Spinal cord (tissue), 10 donors: ENCODE data around the gene AGPAT3. TPM values are rescaled to one million over a fixed set of nuclear protein-coding genes. Genes with fewer than 3 reads are reported as not detected.

Source experiments
- DNase-seq, 6 donors: peaks; one replicate each; pipeline versions ENCODE4 v3.0.0 to v3.0.0-alpha.2; 2013 to 2015; ENCODE audit warnings: low spot score in 6 of 6, low read depth in 4 of 6
- H3K27ac ChIP-seq: one replicate; pipeline ENCODE4 v1.5.1; 2013; ENCODE audit warnings: low read depth, low read length, control low read depth
- H3K27me3 ChIP-seq: one replicate; pipeline ENCODE4 v1.6.1; 2013; ENCODE audit warnings: low read length; ENCODE audit not compliant: control insufficient read depth, insufficient read depth
- H3K36me3 ChIP-seq: one replicate; pipeline ENCODE4 v1.6.1; 2013; ENCODE audit warnings: low read length; ENCODE audit not compliant: control insufficient read depth, insufficient read depth
- H3K4me1 ChIP-seq: one replicate; pipeline ENCODE4 v1.6.1; 2013; ENCODE audit warnings: low read length; ENCODE audit not compliant: control insufficient read depth, insufficient read depth
- H3K4me3 ChIP-seq: one replicate; pipeline ENCODE4 v1.5.1; 2013; ENCODE audit warnings: low read depth, low read length, control low read depth
- H3K9me3 ChIP-seq: one replicate; pipeline ENCODE4 v1.6.1; 2013; ENCODE audit warnings: low read length; ENCODE audit not compliant: control insufficient read depth, insufficient read depth
- WGBS: methylation state at CpG from one replicate; pipeline ENCODE4 v1.1.5; 2013; ENCODE audit warnings: missing lambda C conversion rate; ENCODE audit not compliant: insufficient coverage; 5-methylcytosine and 5-hydroxymethylcytosine counted together
- polyA plus RNA-seq, 2 donors: library from polyadenylated mRNA; unstranded; fragments of 120-200 nt; gene quantifications; one replicate each; pipeline ENCODE4 v1.2.1, GENCODE V29; 2013; ENCODE audit not compliant: insufficient read length in 2 of 2
- total RNA-seq, 2 donors: library from RNA; depleted of rRNA in 1 of 2; stranded (reverse); fragments of 120-200 nt in 1 of 2; fragments of >200 nt in 1 of 2; gene quantifications; one replicate each; pipeline versions ENCODE4 v1.2.3 to v1.2.4, GENCODE V29; 2013 to 2014
- donor health status: healthy.

Gene AGPAT3
- total and polyA plus RNA-seq, 4 donors, result 33.7 to 63.3 (median 49.3) TPM

GRCh38 chr21:43949499-43950208, 84.6 kb downstream of the AGPAT3 start:
- DNase-seq, result no peak
- H3K4me3 ChIP-seq, result no peak overlapping the region
- peaks cover 6% of the 10 kb centered on the region for H3K4me1 ChIP-seq
- 97% methylated on average over 4 of the region's 7 CpGs for WGBS
- no peaks in the 10 kb centered on the region for H3K9me3 ChIP-seq
- no peaks in the 10 kb centered on the region for H3K27me3 ChIP-seq
- peaks cover 36% of the 10 kb centered on the region for H3K36me3 ChIP-seq
- no peak overlapping the region for H3K27ac ChIP-seq

- Histone ChIP-seq H3K36me3 (peaks cover 37% of the 10 kb centered on the region), H3K27ac (no peak overlapping the region), H3K27me3 (no peaks in the 10 kb centered on the region), H3K4me1 (no peaks in the 10 kb centered on the region), H3K4me3 (no peak overlapping the region), H3K9me3 (no peaks in the 10 kb centered on the region)
- 87% methylated on average over 19 of the region's 19 CpGs for WGBS
- DNase-seq, result no peak
Observed at GRCh38 chr21:43950481-43950880, 85.5 kb downstream of the AGPAT3 start.

- H3K4me3 ChIP-seq, result no peak overlapping the region
- 95% methylated on average over 11 of the region's 13 CpGs for WGBS
Observed at GRCh38 chr21:43950936-43951335, 85.9 kb downstream of the AGPAT3 start.

GRCh38 chr21:43951911-43952703, 87.1 kb downstream of the AGPAT3 start:
- no peaks in the 10 kb centered on the region for H3K27me3 ChIP-seq
- no peak for DNase-seq
- no peak overlapping the region for H3K4me3 ChIP-seq
- H3K27ac ChIP-seq, result no peak overlapping the region
- WGBS, result 84% methylated on average over 25 of the region's 27 CpGs
- H3K36me3 ChIP-seq, result peaks cover 33% of the 10 kb centered on the region
- no peaks in the 10 kb centered on the region for H3K9me3 ChIP-seq
- H3K4me1 ChIP-seq, result peaks cover 15% of the 10 kb centered on the region

More at GRCh38 chr21:43950936-43951335, 85.9 kb downstream of the AGPAT3 start:
- Histone ChIP-seq H3K9me3 (no peaks in the 10 kb centered on the region), H3K27ac (no peak overlapping the region), H3K27me3 (no peaks in the 10 kb centered on the region), H3K36me3 (peaks cover 36% of the 10 kb centered on the region), H3K4me1 (peaks cover 4% of the 10 kb centered on the region)
- DNase-seq, result no peak

GRCh38 chr21:43953021-43953420, 88.0 kb downstream of the AGPAT3 start:
- no peak overlapping the region for H3K4me3 ChIP-seq
- peaks cover 31% of the 10 kb centered on the region for H3K36me3 ChIP-seq
- no peaks in the 10 kb centered on the region for H3K9me3 ChIP-seq
- no peak overlapping the region for H3K27ac ChIP-seq
- no peak for DNase-seq
- H3K27me3 ChIP-seq, result no peaks in the 10 kb centered on the region
- peaks cover 24% of the 10 kb centered on the region for H3K4me1 ChIP-seq
- 84% methylated on average over 17 of the region's 17 CpGs for WGBS

GRCh38 chr21:43954042-43954441, 89.0 kb downstream of the AGPAT3 start:
- WGBS, result 91% methylated on average over 11 of the region's 11 CpGs
- no peak overlapping the region for H3K27ac ChIP-seq

GRCh38 chr21:43954896-43955295, 89.9 kb downstream of the AGPAT3 start:
- no peak overlapping the region for H3K27ac ChIP-seq
- no peak for DNase-seq
- 92% methylated on average over 19 of the region's 19 CpGs for WGBS
- peaks cover 27% of the 10 kb centered on the region for H3K4me1 ChIP-seq
- no peak overlapping the region for H3K4me3 ChIP-seq
- no peaks in the 10 kb centered on the region for H3K9me3 ChIP-seq
- no peaks in the 10 kb centered on the region for H3K27me3 ChIP-seq
- peaks cover 43% of the 10 kb centered on the region for H3K36me3 ChIP-seq

More at GRCh38 chr21:43954042-43954441, 89.0 kb downstream of the AGPAT3 start:
- H3K36me3 ChIP-seq, result peaks cover 37% of the 10 kb centered on the region
- DNase-seq, result no peak
- H3K4me3 ChIP-seq, result no peak overlapping the region
- no peaks in the 10 kb centered on the region for H3K27me3 ChIP-seq
- peaks cover 24% of the 10 kb centered on the region for H3K4me1 ChIP-seq
- no peaks in the 10 kb centered on the region for H3K9me3 ChIP-seq

GRCh38 chr21:43956019-43956669, 91.1 kb downstream of the AGPAT3 start:
- Histone ChIP-seq H3K27ac (no peak overlapping the region), H3K4me3 (no peak overlapping the region), H3K4me1 (peaks cover 27% of the 10 kb centered on the region), H3K27me3 (no peaks in the 10 kb centered on the region), H3K36me3 (peaks cover 44% of the 10 kb centered on the region), H3K9me3 (no peaks in the 10 kb centered on the region)
- no peak for DNase-seq
- 67% methylated on average over 9 of the region's 11 CpGs for WGBS

GRCh38 chr21:43956670-43957035, 91.6 kb downstream of the AGPAT3 start:
- Histone ChIP-seq H3K4me3 (no peak overlapping the region), H3K4me1 (peaks cover 27% of the 10 kb centered on the region), H3K27ac (no peak overlapping the region), H3K27me3 (no peaks in the 10 kb centered on the region), H3K9me3 (no peaks in the 10 kb centered on the region), H3K36me3 (peaks cover 44% of the 10 kb centered on the region)
- DNase-seq, result no peak
- WGBS, result 69% methylated on average over 6 of the region's 6 CpGs
